ENCODE data around the gene GGT6.

Gene GGT6

GRCh38 chr17:4515501-4515900, 44.9 kb downstream of the GGT6 start:
- no peak overlapping the region for H3K27ac ChIP-seq
- TF ChIP-seq CTCF (conservative IDR thresholded peaks at IDR 0.05; ENCODE audit: low read depth) = no peak
- CTCF ChIA-PET = no interaction called here
- POLR2A ChIA-PET (ENCODE audit: low non-redundant PET) = no interaction called here
- no peak for DNase-seq (ENCODE audit: low spot score)

- ChIA-PET CTCF (interaction anchor here (0.6 kb wide), 1 partner anchor 112 kb away, joined by 3 read pairs; no protein-coding TSS in a partner anchor), POLR2A (ENCODE audit: low non-redundant PET) (no interaction called here)
- TF ChIP-seq CTCF (conservative IDR thresholded peaks at IDR 0.05; ENCODE audit: low read depth) = no peak
Observed at GRCh38 chr17:4514779-4515178, 45.6 kb downstream of the GGT6 start.

GRCh38 chr17:4514206-4514605, 46.2 kb downstream of the GGT6 start:
- no peak for TF ChIP-seq CTCF (conservative IDR thresholded peaks at IDR 0.05; ENCODE audit: low read depth)
- ChIA-PET POLR2A (ENCODE audit: low non-redundant PET) (no interaction called here), CTCF (interaction anchor here (0.6 to 1.2 kb wide), 3 partner anchors 38 to 111 kb away, joined by 3 to 5 read pairs (median 4); no protein-coding TSS in a partner anchor)
- H3K27ac ChIP-seq = no peak overlapping the region
- no peak for DNase-seq (ENCODE audit: low spot score)

More at GRCh38 chr17:4514779-4515178, 45.6 kb downstream of the GGT6 start:
- DNase-seq (ENCODE audit: low spot score) = no peak
- no peak overlapping the region for H3K27ac ChIP-seq

- DNase-seq (ENCODE audit: low spot score) = peak; percentile 47
- TF ChIP-seq CTCF (conservative IDR thresholded peaks at IDR 0.05; ENCODE audit: low read depth) = no peak
- H3K27ac ChIP-seq = no peak overlapping the region
- POLR2A ChIA-PET (ENCODE audit: low non-redundant PET) = no interaction called here
- CTCF ChIA-PET = interaction anchor here (0.7 to 1.2 kb wide), 3 partner anchors 38 to 352 kb away, joined by 4 to 5 read pairs (median 4); no protein-coding TSS in a partner anchor
Observed at GRCh38 chr17:4513113-4514032, 47.0 kb downstream of the GGT6 start.

GRCh38 chr17:4512156-4513112, 47.9 kb downstream of the GGT6 start:
- no peak overlapping the region for H3K27ac ChIP-seq
- ChIA-PET CTCF (interaction anchor here (0.6 kb wide), 1 partner anchor 68 kb away, joined by 5 read pairs; no protein-coding TSS in a partner anchor), POLR2A (ENCODE audit: low non-redundant PET) (no interaction called here)
- TF ChIP-seq CTCF (conservative IDR thresholded peaks at IDR 0.05; ENCODE audit: low read depth) = no peak
- DNase-seq (ENCODE audit: low spot score) = no peak

All from RWPE1 (cell line).